Ishikawa (cell line): ENCODE data around the gene CHMP1B.

Source experiments
- CEBPB ChIP-seq: IDR thresholded peaks from 2 replicates; pipeline ENCODE4 v1.6.1; 2012
- CREB1 ChIP-seq: IDR thresholded peaks from 2 replicates; pipeline ENCODE4 v1.6.1; 2012; ENCODE audit warnings: low read depth
- EGR1 ChIP-seq: IDR thresholded peaks from 2 replicates; pipeline ENCODE4 v1.6.1; 2012
- EP300 ChIP-seq: IDR thresholded peaks from 2 replicates; pipeline ENCODE4 v1.6.1; 2012; ENCODE audit warnings: borderline replicate concordance
- FOXM1 ChIP-seq: IDR thresholded peaks from 2 replicates; pipeline ENCODE4 v1.6.1; 2012; ENCODE audit warnings: low read depth, borderline replicate concordance
- MAX ChIP-seq: IDR thresholded peaks from 2 replicates; pipeline ENCODE4 v1.6.1; 2012
- NFIC ChIP-seq: IDR thresholded peaks from 2 replicates; pipeline ENCODE4 v1.6.1; 2012
- RAD21 ChIP-seq: IDR thresholded peaks from 2 replicates; pipeline ENCODE4 v1.6.1; 2012; ENCODE audit warnings: low read depth
- REST ChIP-seq: IDR thresholded peaks from 2 replicates; pipeline ENCODE4 v1.6.1; 2012; ENCODE audit warnings: low read depth, mild to moderate bottlenecking
- TAF1 ChIP-seq: IDR thresholded peaks from 2 replicates; pipeline ENCODE4 v1.6.1; 2012; ENCODE audit warnings: low read depth, mild to moderate bottlenecking
- TCF12 ChIP-seq: IDR thresholded peaks from 2 replicates; pipeline ENCODE4 v1.6.1; 2012; ENCODE audit warnings: low read depth
- TEAD4 ChIP-seq: IDR thresholded peaks from 2 replicates; pipeline ENCODE4 v1.6.1; 2012
- YY1 ChIP-seq: IDR thresholded peaks from 2 replicates; pipeline ENCODE4 v1.6.1; 2012; ENCODE audit warnings: low read depth
- ZBTB7A ChIP-seq: IDR thresholded peaks from 2 replicates; pipeline ENCODE4 v1.6.1; 2012; ENCODE audit warnings: low read depth
- TF ChIP-seq, protein P1 (sequence below): IDR thresholded peaks from 2 replicates; pipeline ENCODE4 v1.6.1; 2012

Gene CHMP1B

GRCh38 chr18:11891737-11892136 lies 40.5 kb downstream of the CHMP1B start:
- TF ChIP-seq EP300, result no peak
- TF ChIP-seq TAF1, result no peak
- TF ChIP-seq, protein P1, sequence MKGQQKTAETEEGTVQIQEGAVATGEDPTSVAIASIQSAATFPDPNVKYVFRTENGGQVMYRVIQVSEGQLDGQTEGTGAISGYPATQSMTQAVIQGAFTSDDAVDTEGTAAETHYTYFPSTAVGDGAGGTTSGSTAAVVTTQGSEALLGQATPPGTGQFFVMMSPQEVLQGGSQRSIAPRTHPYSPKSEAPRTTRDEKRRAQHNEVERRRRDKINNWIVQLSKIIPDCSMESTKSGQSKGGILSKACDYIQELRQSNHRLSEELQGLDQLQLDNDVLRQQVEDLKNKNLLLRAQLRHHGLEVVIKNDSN, result no peak
- no peak for TF ChIP-seq FOXM1
- no peak for TF ChIP-seq EGR1
- no peak for TF ChIP-seq MAX
- TF ChIP-seq YY1, result no peak

DNA sequence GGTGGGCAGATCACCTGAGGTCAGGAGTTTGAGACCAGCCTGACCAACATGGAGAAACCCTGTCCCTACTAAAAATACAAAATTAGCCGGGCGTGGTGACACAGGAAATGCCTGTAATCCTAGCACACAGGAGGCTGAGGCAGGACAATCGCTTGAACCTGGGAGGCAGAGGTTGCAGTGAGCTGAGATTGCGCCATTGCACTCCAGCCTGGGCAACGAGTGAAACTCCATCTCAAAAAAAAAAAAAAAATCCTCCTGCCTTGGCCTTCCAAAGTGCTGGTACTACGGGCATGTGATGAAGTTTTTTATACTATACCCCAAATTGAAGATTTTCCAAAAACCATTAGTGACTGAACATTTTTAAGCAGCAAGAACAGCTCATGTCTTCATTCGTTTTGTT lies 41.2 kb downstream of the CHMP1B start:
- 0 out of 2 replicates have a peak, but pooled peaks have one; percentile 4 for TF ChIP-seq CEBPB

DNA sequence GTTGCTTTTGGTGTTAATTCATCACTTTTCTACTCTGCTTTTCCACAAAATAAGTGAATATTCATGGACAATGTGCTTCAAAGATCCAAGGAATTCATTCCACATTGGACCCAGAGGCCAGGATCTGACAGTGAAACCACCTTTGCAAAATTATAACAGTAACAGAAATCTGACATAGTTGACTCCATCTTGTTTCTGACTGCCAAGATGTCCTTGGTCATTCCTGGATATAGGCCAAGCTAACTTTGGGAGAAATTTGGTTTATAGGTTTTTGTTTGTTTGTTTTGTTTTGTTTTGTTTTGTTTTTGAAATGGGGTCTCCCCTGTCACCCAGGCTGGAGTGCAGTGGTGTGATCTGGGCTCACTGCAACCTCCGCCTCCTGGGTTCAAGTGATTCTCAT lies 46.6 kb downstream of the CHMP1B start:
- TF ChIP-seq EGR1 (no peak), NFIC (no peak), CEBPB (no peak), CREB1 (no peak), TCF12 (no peak), EP300 (no peak), REST (no peak), TEAD4 (no peak), FOXM1 (no peak), TAF1 (no peak), YY1 (no peak), RAD21 (no peak), MAX (no peak), ZBTB7A (no peak)
- TF ChIP-seq, protein P1, result no peak

GRCh38 chr18:11899063-11899462 lies 47.9 kb downstream of the CHMP1B start:
- TF ChIP-seq, protein P1, result no peak
- no peak for TF ChIP-seq REST
- no peak for TF ChIP-seq EGR1
- no peak for TF ChIP-seq TCF12
- no peak for TF ChIP-seq EP300
- no peak for TF ChIP-seq MAX
- no peak for TF ChIP-seq RAD21
- no peak for TF ChIP-seq TAF1
- TF ChIP-seq CREB1, result no peak
- no peak for TF ChIP-seq CEBPB
- TF ChIP-seq ZBTB7A, result no peak
- no peak for TF ChIP-seq TEAD4
- no peak for TF ChIP-seq FOXM1
- TF ChIP-seq YY1, result no peak
- no peak for TF ChIP-seq NFIC

DNA sequence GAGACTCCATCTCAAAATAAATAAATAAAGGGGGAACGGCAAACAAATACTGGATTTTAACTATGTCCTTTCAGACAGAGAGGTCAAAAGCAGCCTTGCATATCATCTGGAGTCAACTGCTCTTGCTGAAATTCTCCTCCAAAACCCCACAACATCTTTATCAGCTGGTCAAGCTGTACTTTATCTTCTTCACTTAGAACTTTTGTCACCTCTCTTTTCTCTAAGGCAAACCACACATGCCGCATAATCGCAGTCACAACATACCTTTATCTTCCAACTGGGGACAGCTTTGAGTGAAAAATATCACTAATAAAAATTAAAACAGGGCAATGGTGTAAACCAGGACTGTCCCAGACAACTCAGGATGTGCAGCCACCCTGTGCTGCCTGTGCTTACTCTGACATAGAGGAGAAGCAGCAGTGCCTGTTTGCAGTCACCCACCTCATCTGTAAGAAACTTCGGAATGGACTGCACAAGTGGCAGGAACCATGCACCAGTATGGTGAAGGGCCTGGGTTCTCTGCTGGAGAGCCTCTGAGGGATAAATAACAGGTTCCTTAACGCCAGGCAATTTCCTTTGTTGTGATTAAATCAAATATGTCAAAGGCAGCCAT lies 50.7 kb downstream of the CHMP1B start:
- no peak for TF ChIP-seq CREB1
- TF ChIP-seq ZBTB7A, result no peak
- no peak for TF ChIP-seq EGR1
- TF ChIP-seq EP300, result no peak
- no peak for TF ChIP-seq RAD21
- TF ChIP-seq NFIC, result no peak
- TF ChIP-seq FOXM1, result no peak
- TF ChIP-seq REST, result no peak
- TF ChIP-seq, protein P1, result no peak
- TF ChIP-seq CEBPB, result no peak
- TF ChIP-seq MAX, result no peak
- TF ChIP-seq TCF12, result no peak
- no peak for TF ChIP-seq YY1
- no peak for TF ChIP-seq TAF1
